HG02870 (cell line): ENCODE results near the gene SPEG.
"Not testable (repeated sequence)": the region's sequence is repeated elsewhere in the genome, so short reads cannot be mapped to it uniquely, and the experiment has no call there.

Experiments used
- ATAC-seq: cut with Tn5 transposase; IDR thresholded peaks from one replicate; pipeline ENCODE4 v1.9.1; 2021; ENCODE audit warnings: mild to moderate bottlenecking, moderate library complexity; ENCODE audit not compliant: unreplicated experiment

SPEG gene

GRCh38 chr2:219404291-219404910 lies 30.2 kb upstream of the SPEG start:
- ATAC-seq, result no peak

- ATAC-seq, result no peak
These were observed 29.7 kb upstream of the SPEG start for GRCh38 chr2:219404954-219405353.

- no peak for ATAC-seq
These were observed 29.2 kb upstream of the SPEG start for GRCh38 chr2:219405451-219405850.

GRCh38 chr2:219405958-219406860 lies 28.4 kb upstream of the SPEG start:
- no peak for ATAC-seq

GRCh38 chr2:219406861-219407230 lies 27.8 kb upstream of the SPEG start:
- ATAC-seq, result no peak

DNA sequence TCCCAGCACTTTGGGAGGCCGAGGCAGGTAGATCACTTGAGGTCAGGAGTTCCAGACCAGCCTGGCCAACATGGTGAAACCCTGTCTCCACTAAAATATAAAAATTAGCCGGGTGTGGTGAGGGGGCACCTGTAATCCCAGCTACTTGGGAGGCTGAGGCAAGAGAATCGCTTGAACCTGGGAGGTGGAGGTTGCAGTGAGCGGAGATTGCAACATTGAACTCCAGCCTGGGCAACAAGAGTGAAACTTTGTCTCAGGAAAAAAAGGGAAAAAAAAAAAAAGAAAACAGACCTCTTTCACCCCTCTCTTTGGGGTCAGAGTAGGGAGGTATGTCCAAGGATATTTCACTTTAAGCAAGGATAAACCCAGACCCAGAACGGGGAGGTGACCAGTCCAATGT lies 27.3 kb upstream of the SPEG start:
- not testable (repeated sequence) for ATAC-seq

- no peak for ATAC-seq
These were observed 26.4 kb upstream of the SPEG start for GRCh38 chr2:219408204-219408603.

- ATAC-seq, result no peak
These were observed 26.0 kb upstream of the SPEG start for GRCh38 chr2:219408631-219409030.

GRCh38 chr2:219409619-219410018 lies 25.0 kb upstream of the SPEG start:
- no peak for ATAC-seq

- ATAC-seq, result no peak
These were observed 24.3 kb upstream of the SPEG start for GRCh38 chr2:219410390-219410789.

- ATAC-seq, result no peak
These were observed 19.8 kb upstream of the SPEG start for GRCh38 chr2:219414857-219415256.

DNA sequence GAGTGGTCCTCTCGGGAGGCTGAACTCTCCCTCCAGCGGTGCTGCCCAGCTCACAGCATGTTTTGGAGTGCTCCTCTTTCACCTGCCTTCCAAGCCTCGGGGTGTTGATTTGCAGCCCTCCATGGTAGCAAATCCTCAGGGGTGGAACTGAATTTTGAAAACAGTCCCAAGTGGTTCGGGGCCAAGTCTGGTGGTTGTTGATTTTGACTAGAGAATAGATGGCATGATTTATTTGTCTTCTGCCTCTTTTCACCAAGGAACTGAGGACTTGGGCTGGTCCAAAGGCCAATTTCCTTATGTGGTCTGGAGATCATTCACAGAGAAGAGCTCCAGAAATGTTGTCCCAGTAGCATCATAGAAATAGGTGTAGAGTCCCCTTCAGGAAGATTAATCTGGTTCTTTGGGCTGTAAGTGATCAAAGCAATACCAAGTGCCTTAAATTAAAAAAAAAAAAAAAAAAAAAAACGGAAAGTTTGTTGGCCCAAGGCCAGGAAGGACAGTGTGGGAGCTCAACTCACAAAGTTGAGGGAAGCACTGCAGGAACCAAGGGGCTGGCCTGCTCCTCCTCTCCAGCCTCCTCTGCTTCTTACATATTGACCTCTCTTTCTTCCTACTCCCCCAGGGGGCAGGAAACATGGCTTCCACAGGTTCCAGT lies 18.9 kb upstream of the SPEG start:
- ATAC-seq, result no peak

DNA sequence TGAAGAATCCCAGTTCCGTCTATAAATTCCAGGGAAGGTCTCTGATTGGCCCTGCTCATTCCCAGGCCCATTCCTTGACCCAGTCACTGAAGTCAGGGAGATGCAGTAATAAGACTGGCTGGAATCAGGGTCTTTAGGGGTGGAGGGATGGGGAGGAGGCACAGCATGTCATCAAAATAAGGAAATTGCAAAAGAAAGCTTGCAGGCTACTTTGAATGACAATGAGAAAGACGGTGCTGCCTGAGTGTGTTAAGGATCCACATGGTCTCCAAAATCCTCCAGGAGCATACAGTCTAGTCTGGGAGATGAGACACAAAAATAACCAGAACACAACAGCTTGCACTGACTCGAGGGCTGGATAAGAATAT lies 18.4 kb upstream of the SPEG start:
- ATAC-seq, result no peak

DNA sequence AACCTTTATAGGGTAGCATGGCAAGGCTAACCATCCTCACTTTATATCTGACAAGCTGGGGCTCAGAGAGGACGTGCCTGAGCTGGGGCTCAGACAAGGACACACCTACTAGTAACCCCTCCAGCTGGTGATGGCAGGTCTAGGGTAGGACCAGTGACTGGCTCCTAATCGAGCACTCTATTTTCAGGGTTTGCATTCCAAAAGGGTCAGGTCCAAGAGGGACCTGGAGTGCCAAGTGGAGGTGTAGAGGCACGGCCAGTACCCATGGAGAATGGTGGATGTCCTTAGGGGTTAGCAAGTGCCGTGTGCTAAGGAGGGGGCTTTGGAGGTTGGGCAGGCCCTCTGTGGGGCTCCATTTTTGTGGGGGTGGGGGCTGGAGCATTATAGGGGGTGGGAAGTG lies 17.7 kb upstream of the SPEG start:
- ATAC-seq, result no peak

GRCh38 chr2:219417374-219417773 lies 17.3 kb upstream of the SPEG start:
- no peak for ATAC-seq

DNA sequence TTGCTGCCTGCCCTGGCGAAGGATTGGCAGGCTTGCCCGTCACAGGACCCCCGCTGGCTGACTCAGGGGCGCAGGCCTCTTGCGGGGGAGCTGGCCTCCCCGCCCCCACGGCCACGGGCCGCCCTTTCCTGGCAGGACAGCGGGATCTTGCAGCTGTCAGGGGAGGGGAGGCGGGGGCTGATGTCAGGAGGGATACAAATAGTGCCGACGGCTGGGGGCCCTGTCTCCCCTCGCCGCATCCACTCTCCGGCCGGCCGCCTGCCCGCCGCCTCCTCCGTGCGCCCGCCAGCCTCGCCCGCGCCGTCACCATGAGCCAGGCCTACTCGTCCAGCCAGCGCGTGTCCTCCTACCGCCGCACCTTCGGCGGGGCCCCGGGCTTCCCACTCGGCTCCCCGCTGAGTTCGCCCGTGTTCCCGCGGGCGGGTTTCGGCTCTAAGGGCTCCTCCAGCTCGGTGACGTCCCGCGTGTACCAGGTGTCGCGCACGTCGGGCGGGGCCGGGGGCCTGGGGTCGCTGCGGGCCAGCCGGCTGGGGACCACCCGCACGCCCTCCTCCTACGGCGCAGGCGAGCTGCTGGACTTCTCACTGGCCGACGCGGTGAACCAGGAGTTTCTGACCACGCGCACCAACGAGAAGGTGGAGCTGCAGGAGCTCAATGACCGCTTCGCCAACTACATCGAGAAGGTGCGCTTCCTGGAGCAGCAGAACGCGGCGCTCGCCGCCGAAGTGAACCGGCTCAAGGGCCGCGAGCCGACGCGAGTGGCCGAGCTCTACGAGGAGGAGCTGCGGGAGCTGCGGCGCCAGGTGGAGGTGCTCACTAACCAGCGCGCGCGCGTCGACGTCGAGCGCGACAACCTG lies 16.3 kb upstream of the SPEG start, which contains the start of gene DES:
Gene DES (plus strand): TSS at position 223 of the 857 bp plus-strand sequence. CDS start 86 bp downstream, at position 309.
- ATAC-seq, result no peak

DNA sequence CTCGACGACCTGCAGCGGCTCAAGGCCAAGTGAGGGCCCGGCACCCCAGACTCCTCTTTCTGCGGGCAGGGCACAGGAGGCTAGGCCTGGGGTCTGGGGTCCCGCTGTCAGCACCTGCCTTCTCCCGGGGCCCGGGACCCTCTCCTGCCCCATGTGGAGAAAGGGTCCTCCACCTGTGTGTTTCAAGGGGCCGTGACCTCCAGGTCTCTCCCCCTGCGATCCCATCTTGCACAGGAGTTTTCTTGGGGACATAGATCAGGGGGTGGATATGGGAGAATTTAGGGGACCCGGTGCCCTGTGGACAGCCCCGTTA lies 15.7 kb upstream of the SPEG start:
- ATAC-seq, result no peak

DNA sequence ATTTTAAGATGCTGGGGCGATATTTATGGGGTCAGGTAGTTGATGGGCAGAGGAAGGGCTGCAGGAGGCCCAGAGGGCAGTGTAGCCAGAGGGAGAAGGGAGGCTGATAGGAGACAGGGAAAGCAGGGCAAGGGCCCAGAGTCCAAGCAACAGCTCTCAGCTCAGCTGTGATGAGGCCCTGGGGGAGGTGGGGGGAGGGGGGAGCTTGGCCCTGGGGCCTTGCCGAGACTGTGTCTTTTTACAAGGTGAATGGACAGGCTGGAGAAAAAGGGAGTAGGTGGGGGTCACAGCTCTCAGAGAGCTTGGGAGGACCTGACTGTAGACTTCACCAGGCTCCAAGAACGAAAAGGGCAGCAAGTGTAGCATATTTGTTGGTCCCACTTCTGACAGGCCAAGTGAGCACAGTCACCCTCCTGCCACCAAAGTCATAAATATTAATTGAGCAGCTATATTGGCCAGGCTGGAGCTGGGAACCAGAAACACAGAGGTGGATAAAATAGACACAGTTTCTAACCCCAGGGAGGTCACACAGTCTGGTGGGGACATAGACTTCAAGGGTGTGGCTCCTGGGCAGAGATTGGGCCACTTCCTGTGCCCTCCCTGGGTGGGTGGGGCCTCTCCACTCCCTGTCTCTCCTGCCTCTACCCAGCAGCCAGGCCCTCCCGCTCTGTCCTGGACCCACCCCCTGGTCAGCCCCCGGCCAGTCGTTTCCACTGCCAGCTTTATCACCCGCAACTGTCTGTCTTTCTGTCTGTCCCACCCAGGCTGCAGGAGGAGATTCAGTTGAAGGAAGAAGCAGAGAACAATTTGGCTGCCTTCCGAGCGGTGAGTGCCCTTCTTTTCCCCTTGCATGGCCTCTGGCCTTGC lies 15.1 kb upstream of the SPEG start:
- ATAC-seq, result no peak

DNA sequence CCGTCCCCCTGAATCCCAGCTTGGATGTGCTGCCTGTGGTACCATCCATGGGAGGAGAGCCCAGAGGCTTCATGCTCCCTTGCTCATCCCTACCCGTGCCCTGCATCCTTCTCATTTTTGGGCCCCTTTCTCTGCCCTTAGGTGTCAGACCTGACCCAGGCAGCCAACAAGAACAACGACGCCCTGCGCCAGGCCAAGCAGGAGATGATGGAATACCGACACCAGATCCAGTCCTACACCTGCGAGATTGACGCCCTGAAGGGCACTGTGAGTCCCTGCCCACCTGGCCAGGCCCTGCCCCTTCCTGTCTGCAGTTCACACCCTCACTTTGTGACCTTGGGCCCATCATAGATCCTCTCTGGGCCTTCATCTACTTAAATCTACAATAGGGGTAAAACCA lies 14.0 kb upstream of the SPEG start:
- ATAC-seq, result no peak

GRCh38 chr2:219421323-219421722 lies 13.3 kb upstream of the SPEG start:
- ATAC-seq, result no peak
